Activated CD4-positive, alpha-beta memory T cell treated with anti-CD3 and anti-CD28 coated beads, Interleukin-2, amount 10 ng/mL, durations not matched to agents 7 days and 5 days (primary cell): ENCODE data around the gene NCKAP5. TPM values are rescaled to one million over a fixed set of nuclear protein-coding genes. Genes with fewer than 3 reads are reported as not detected.
"Not testable (repeated sequence)": the region's sequence is repeated elsewhere in the genome, so short reads cannot be mapped to it uniquely, and the experiment has no call there.

Source experiments
- CTCF ChIA-PET: fragments of 350-600 bp; sonication (Branson Sonifier 250); formaldehyde crosslinking; loops from one replicate; lab custom pipeline; 2021; ENCODE audit warnings: antibody characterized with exemption, inconsistent platforms; lab: Charles Lee
- POLR2A ChIA-PET: fragments of 350-600 bp; sonication (Branson Sonifier 250); formaldehyde crosslinking; loops from one replicate; lab custom pipeline; 2021; ENCODE audit warnings: antibody characterized with exemption; lab: Charles Lee
- DNase-seq: peaks from one replicate; pipeline ENCODE4 v3.0.0-alpha.2; 2020
- H3K27ac Mint-ChIP-seq: one replicate; pipeline ENCODE4 v1.8.0; 2021; ENCODE audit warnings: mild to moderate bottlenecking, mixed read lengths
- H3K27me3 Mint-ChIP-seq: one replicate; pipeline ENCODE4 v1.8.0; 2021; ENCODE audit warnings: mixed read lengths
- H3K36me3 Mint-ChIP-seq: one replicate; pipeline ENCODE4 v1.8.0; 2021; ENCODE audit warnings: low read depth, mixed read lengths
- H3K4me1 Mint-ChIP-seq: one replicate; pipeline ENCODE4 v1.8.0; 2021; ENCODE audit warnings: mixed read lengths
- H3K4me3 Mint-ChIP-seq: one replicate; pipeline ENCODE4 v1.8.0; 2021; ENCODE audit warnings: mild to moderate bottlenecking, mixed read lengths
- H3K9me3 Mint-ChIP-seq: one replicate; pipeline ENCODE4 v1.8.0; 2021; ENCODE audit warnings: mixed read lengths
- total RNA-seq, 2 experiments: library from RNA; stranded (reverse); gene quantifications; one replicate each; pipeline ENCODE4 v1.2.3, GENCODE V29; 2021

NCKAP5 gene
- total RNA-seq, 2 experiments from 2014 or later, result not detected

GRCh38 chr2:133480707-133481429, 87.4 kb downstream of the NCKAP5 start:
- no peak overlapping the region for H3K4me3 Mint-ChIP-seq
- no peak for DNase-seq
- no peak overlapping the region for H3K27ac Mint-ChIP-seq
- POLR2A ChIA-PET, result no interaction called here
- H3K27me3 Mint-ChIP-seq, result no peaks in the 10 kb centered on the region
- H3K36me3 Mint-ChIP-seq, result no peaks in the 10 kb centered on the region
- CTCF ChIA-PET, result no interaction called here
- H3K9me3 Mint-ChIP-seq, result no peaks in the 10 kb centered on the region
- no peaks in the 10 kb centered on the region for H3K4me1 Mint-ChIP-seq

GRCh38 chr2:133477616-133477990, 90.7 kb downstream of the NCKAP5 start:
- ChIA-PET POLR2A (no interaction called here), CTCF (no interaction called here)
- Mint-ChIP-seq H3K9me3 (no peaks in the 10 kb centered on the region), H3K36me3 (no peaks in the 10 kb centered on the region), H3K27me3 (no peaks in the 10 kb centered on the region), H3K4me1 (no peaks in the 10 kb centered on the region), H3K27ac (no peak overlapping the region), H3K4me3 (no peak overlapping the region)
- no peak for DNase-seq

GRCh38 chr2:133476931-133477615, 91.2 kb downstream of the NCKAP5 start:
- Mint-ChIP-seq H3K27me3 (no peaks in the 10 kb centered on the region), H3K27ac (no peak overlapping the region), H3K36me3 (no peaks in the 10 kb centered on the region), H3K9me3 (no peaks in the 10 kb centered on the region), H3K4me1 (no peaks in the 10 kb centered on the region), H3K4me3 (no peak overlapping the region)
- no peak for DNase-seq
- ChIA-PET CTCF (no interaction called here), POLR2A (no interaction called here)

GRCh38 chr2:133476286-133476685, 92.0 kb downstream of the NCKAP5 start:
- CTCF ChIA-PET, result no interaction called here
- H3K27ac Mint-ChIP-seq, result no peak overlapping the region
- H3K4me3 Mint-ChIP-seq, result no peak overlapping the region

GRCh38 chr2:133475610-133476009, 92.7 kb downstream of the NCKAP5 start:
- H3K36me3 Mint-ChIP-seq, result no peaks in the 10 kb centered on the region
- POLR2A ChIA-PET, result no interaction called here
- H3K27me3 Mint-ChIP-seq, result no peaks in the 10 kb centered on the region

More at GRCh38 chr2:133476286-133476685, 92.0 kb downstream of the NCKAP5 start:
- Mint-ChIP-seq H3K9me3 (no peaks in the 10 kb centered on the region), H3K4me1 (no peaks in the 10 kb centered on the region), H3K27me3 (no peaks in the 10 kb centered on the region), H3K36me3 (no peaks in the 10 kb centered on the region)
- POLR2A ChIA-PET, result no interaction called here
- DNase-seq, result no peak

GRCh38 chr2:133470446-133470845, 97.8 kb downstream of the NCKAP5 start:
- H3K36me3 Mint-ChIP-seq, DNase-seq, POLR2A ChIA-PET, H3K27me3 Mint-ChIP-seq, H3K4me3 Mint-ChIP-seq, CTCF ChIA-PET, H3K27ac Mint-ChIP-seq, H3K4me1 Mint-ChIP-seq, H3K9me3 Mint-ChIP-seq: not testable (repeated sequence)

More at GRCh38 chr2:133475610-133476009, 92.7 kb downstream of the NCKAP5 start:
- CTCF ChIA-PET, result no interaction called here
- Mint-ChIP-seq H3K27ac (no peak overlapping the region), H3K9me3 (no peaks in the 10 kb centered on the region), H3K4me3 (no peak overlapping the region), H3K4me1 (no peaks in the 10 kb centered on the region)
- no peak for DNase-seq

GRCh38 chr2:133462811-133463210, 105.5 kb downstream of the NCKAP5 start:
- Mint-ChIP-seq H3K27ac (no peak overlapping the region), H3K27me3 (no peaks in the 10 kb centered on the region), H3K36me3 (no peaks in the 10 kb centered on the region), H3K4me3 (no peak overlapping the region), H3K9me3 (no peaks in the 10 kb centered on the region), H3K4me1 (no peaks in the 10 kb centered on the region)
- ChIA-PET POLR2A (no interaction called here), CTCF (no interaction called here)
- DNase-seq, result no peak

GRCh38 chr2:133461484-133461883, 106.8 kb downstream of the NCKAP5 start:
- no peaks in the 10 kb centered on the region for H3K27me3 Mint-ChIP-seq
- CTCF ChIA-PET, result no interaction called here
- no peaks in the 10 kb centered on the region for H3K4me1 Mint-ChIP-seq
- H3K4me3 Mint-ChIP-seq, result no peak overlapping the region
- no peaks in the 10 kb centered on the region for H3K36me3 Mint-ChIP-seq
- no peak overlapping the region for H3K27ac Mint-ChIP-seq
- no peaks in the 10 kb centered on the region for H3K9me3 Mint-ChIP-seq
- POLR2A ChIA-PET, result no interaction called here
- DNase-seq, result no peak

- Mint-ChIP-seq H3K4me3 (no peak overlapping the region), H3K27ac (no peak overlapping the region), H3K27me3 (no peaks in the 10 kb centered on the region), H3K9me3 (peaks cover 3% of the 10 kb centered on the region), H3K4me1 (no peaks in the 10 kb centered on the region), H3K36me3 (no peaks in the 10 kb centered on the region)
- no peak for DNase-seq
- CTCF ChIA-PET, result no interaction called here
- POLR2A ChIA-PET, result no interaction called here
Measured at GRCh38 chr2:133459590-133459989, 108.7 kb downstream of the NCKAP5 start.

- peaks cover 3% of the 10 kb centered on the region for H3K9me3 Mint-ChIP-seq
- no peak for DNase-seq
- H3K36me3 Mint-ChIP-seq, result no peaks in the 10 kb centered on the region
- H3K4me3 Mint-ChIP-seq, result no peak overlapping the region
- ChIA-PET CTCF (no interaction called here), POLR2A (no interaction called here)
- H3K4me1 Mint-ChIP-seq, result no peaks in the 10 kb centered on the region
- H3K27ac Mint-ChIP-seq, result no peak overlapping the region
- no peaks in the 10 kb centered on the region for H3K27me3 Mint-ChIP-seq
Measured at GRCh38 chr2:133458280-133458679, 110.0 kb downstream of the NCKAP5 start.

GRCh38 chr2:133457861-133458260, 110.4 kb downstream of the NCKAP5 start:
- Mint-ChIP-seq H3K36me3 (no peaks in the 10 kb centered on the region), H3K4me3 (no peak overlapping the region), H3K27me3 (no peaks in the 10 kb centered on the region), H3K9me3 (peaks cover 3% of the 10 kb centered on the region), H3K27ac (no peak overlapping the region), H3K4me1 (no peaks in the 10 kb centered on the region)
- POLR2A ChIA-PET, result no interaction called here
- CTCF ChIA-PET, result no interaction called here
- DNase-seq, result no peak

GRCh38 chr2:133456971-133457370, 111.3 kb downstream of the NCKAP5 start:
- POLR2A ChIA-PET, result no interaction called here
- Mint-ChIP-seq H3K27me3 (no peaks in the 10 kb centered on the region), H3K9me3 (peaks cover 3% of the 10 kb centered on the region)

GRCh38 chr2:133456156-133456555, 112.1 kb downstream of the NCKAP5 start:
- no peaks in the 10 kb centered on the region for H3K36me3 Mint-ChIP-seq
- no peak overlapping the region for H3K27ac Mint-ChIP-seq
- H3K4me3 Mint-ChIP-seq, result no peak overlapping the region

More at GRCh38 chr2:133456971-133457370, 111.3 kb downstream of the NCKAP5 start:
- no peaks in the 10 kb centered on the region for H3K36me3 Mint-ChIP-seq
- no peaks in the 10 kb centered on the region for H3K4me1 Mint-ChIP-seq
- no peak for DNase-seq
- CTCF ChIA-PET, result no interaction called here
- H3K4me3 Mint-ChIP-seq, result no peak overlapping the region
- H3K27ac Mint-ChIP-seq, result no peak overlapping the region

GRCh38 chr2:133453032-133453431, 115.2 kb downstream of the NCKAP5 start:
- no peak overlapping the region for H3K4me3 Mint-ChIP-seq
- POLR2A ChIA-PET, result no interaction called here
- DNase-seq, result no peak
- no peaks in the 10 kb centered on the region for H3K36me3 Mint-ChIP-seq
- no peaks in the 10 kb centered on the region for H3K4me1 Mint-ChIP-seq
- H3K27me3 Mint-ChIP-seq, result no peaks in the 10 kb centered on the region
- no peak overlapping the region for H3K27ac Mint-ChIP-seq
- CTCF ChIA-PET, result no interaction called here
- peaks cover 3% of the 10 kb centered on the region for H3K9me3 Mint-ChIP-seq

More at GRCh38 chr2:133456156-133456555, 112.1 kb downstream of the NCKAP5 start:
- Mint-ChIP-seq H3K4me1 (no peaks in the 10 kb centered on the region), H3K9me3 (peaks cover 3% of the 10 kb centered on the region), H3K27me3 (no peaks in the 10 kb centered on the region)
- ChIA-PET CTCF (no interaction called here), POLR2A (no interaction called here)
- DNase-seq, result no peak
